Fibroblast of skin of back (primary cell): ENCODE data around the gene FRMPD1.

Source experiments
- DNase-seq: peaks from one replicate; pipeline ENCODE4 v3.0.0-alpha.2; 2013

FRMPD1 gene

DNA sequence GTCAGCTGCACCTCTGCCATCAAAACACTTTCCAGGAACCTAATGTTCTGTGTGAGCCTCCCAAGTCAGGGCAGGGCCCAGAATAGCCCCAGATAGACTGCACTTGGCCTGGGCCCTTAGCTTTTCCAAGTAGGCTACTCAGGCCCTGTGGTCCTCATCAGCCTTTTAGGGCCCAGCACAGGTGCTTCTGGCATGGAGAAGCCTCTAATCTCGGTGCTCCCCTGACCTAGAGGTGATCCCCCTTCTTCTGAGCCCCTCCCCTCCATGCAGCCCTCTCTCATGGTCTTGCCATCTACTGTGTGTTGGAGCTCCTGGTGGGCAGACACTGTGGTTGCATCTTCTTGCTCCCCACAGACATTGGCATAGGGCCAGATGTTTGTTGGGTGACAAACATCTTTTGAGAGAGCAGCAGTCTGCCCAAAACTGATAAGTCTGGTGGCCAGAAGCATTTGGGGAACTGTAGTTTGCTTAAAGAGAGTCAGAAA, 28.1 kb downstream of the FRMPD1 start:
- no peak for DNase-seq

DNA sequence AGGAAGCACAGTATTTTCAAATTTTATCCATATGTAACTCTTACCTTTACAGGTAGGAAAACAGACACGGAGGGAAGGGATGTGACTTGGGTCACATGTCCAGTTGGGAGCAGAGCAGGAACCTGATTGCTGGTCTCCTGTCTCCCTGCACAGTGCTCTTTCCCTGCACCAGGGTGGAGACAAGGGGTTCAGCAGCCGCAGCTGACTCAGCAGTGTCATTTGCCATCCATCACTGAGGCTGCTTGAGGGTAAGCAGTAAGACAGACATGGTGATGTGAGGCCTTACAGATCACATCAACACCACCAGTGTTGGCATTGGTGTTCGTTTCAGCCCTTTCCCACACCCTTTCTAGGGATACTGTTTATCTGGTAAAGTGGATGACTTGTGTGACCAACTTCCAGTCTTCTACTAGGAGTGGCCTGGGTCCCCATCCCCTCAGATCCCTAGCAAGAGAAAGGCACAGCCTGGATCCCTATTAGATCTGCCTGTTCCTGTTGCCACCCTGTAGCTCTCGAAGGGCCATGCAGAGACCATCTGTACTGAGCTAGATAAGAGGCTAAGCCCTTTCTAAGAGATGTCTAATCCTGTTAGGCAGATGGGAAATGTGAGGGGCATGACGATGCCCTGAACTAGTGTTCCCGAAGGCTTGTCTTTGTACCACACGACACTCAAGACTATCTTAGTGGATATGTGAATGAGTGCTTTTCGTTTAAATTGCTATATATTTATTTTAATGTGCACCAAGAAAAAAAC, 29.1 kb downstream of the FRMPD1 start:
- DNase-seq = no peak

DNA sequence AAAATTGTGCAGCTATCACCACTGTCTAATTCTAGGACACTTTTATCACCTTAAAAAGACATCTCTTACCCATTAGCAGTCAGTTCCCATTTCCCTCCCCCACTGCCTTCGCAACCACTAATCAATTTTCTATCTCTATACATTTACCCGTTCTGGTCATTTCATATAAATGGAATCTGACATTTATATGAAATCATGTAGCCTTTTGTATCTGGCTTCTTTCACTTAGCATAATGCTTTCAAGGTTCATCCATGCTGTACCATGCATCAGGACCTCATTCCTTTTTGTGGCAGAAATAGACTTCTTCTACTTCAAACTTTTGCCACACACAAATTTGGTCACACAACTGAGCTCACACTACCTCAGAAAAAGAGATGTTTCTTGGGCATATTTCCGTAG, 32.2 kb downstream of the FRMPD1 start:
- no peak for DNase-seq

DNA sequence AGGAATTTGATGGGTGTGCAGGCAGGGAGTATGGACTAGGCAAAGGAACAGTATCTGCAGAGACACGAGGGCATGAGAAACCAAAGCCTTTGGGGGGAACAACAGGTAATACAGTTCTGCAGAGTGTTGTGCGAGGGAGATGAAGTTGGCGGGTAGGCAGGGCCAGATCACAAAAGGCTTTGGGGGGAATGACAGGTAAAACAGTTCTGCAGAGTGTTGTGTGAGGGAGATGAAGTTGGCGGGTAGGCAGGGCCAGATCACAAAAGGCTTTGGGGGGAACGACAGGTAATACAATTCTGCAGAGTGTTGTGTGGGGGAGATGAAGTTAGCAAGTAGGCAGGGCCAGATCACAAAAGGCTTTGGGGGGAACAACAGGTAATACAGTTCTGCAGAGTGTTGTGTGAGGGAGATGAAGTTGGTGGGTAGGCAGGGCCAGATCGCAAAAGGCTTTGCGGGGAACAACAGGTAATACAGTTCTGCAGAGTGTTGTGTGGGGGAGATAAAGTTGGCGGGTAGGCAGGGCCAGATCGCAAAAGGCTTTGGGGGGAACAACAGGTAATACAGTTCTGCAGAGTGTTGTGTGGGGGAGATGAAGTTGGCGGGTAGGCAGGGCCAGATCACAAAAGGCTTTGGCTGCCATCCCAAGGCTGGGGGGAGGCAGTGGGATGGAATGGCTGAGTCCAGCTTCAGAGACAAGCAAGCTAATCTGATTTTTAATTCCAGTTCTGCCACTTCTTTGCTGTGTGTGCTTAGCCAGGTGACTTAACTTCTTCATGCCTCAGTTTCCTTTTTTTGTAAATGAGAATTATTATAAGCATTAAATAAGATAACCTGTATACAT, 33.0 kb downstream of the FRMPD1 start:
- no peak for DNase-seq

DNA sequence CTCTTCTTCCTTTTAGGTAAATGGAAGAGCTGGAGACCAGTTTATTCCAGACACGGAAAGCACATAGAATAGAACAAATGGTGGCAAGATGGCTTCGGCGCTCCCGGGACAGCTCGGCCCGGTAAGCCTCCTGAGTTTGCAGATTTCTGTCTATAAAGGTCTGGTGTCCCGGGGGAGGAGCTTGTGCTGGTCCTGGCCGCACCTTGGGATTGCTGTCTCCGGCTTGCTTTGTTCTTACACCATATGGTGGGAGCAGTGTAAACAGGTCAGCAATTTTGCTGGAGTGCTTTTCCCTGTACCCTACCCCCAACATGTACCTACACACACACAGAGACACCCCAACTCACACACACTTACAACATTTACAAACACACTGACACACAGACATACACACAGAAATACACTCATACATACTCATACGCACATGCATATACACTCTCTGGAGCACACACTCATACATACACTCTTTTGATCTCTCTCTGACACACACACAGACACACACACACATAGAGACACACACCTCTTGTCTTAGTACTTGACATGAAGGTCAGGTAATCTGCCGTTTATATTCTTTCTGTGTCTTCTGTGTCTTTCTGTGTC, 42.0 kb downstream of the FRMPD1 start:
- DNase-seq = no peak

DNA sequence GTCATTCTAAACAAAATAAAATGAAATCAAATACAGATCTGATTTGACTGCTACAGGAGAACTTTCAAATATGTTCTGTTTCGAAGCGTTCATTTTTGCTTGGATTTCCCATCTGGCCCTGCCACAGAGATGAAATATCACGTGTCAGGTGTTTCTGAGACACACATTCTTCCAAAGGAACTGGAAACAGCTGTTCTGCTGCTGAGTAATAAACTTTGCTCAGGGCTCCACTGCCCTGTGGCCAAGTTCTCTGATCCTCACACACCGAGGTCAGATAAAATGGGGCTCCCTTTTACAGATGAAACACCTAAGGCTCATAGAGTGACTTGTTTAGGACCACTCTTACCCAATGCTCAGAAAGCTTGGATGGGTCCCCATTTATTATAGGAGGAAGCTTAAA, 42.5 kb downstream of the FRMPD1 start:
- no peak for DNase-seq

GRCh38 chr9:37694355-37694754, 43.6 kb downstream of the FRMPD1 start:
- no peak for DNase-seq

DNA sequence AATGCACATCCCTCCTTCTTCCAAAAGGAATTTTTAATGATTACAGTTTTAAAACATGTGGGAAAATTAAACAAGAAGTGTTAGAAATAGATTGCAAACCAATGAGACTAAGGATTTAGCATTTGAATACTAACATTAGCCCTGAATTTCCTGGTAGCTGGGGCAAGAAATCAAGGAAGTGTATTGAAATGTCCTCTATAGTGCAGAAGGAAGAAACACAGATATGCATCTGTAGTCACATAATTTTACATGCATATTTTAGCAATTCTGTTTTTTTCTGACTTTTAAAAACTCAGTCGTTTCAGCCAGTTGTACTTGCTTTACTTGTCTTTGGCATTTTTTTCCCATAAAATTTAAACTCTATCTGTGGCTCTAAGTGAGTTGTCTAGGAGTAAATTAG, 45.8 kb downstream of the FRMPD1 start:
- DNase-seq = no peak

DNA sequence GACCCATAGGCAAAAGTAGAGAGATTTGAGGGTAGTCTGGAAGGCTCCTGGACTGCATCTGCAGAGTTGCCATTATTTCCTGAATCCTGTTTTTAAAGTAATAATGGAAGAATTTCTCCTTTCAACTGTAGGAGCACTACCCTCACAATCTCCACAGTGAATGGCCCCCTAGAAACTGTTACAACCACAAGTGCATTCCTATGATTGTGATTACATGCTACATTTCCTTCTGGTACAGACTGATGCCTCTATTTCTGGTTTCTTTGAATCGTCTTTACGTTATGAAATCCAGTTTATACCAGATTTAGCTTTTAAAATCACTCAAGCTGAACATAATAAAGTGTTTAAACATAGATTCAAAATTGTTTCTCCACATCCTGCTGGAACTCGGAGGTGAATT, 49.4 kb downstream of the FRMPD1 start:
- no peak for DNase-seq

- no peak for DNase-seq
Observed at GRCh38 chr9:37700900-37701299, 50.1 kb downstream of the FRMPD1 start.

GRCh38 chr9:37705787-37706186, 55.0 kb downstream of the FRMPD1 start:
- no peak for DNase-seq

GRCh38 chr9:37706290-37706689, 55.5 kb downstream of the FRMPD1 start:
- no peak for DNase-seq

DNA sequence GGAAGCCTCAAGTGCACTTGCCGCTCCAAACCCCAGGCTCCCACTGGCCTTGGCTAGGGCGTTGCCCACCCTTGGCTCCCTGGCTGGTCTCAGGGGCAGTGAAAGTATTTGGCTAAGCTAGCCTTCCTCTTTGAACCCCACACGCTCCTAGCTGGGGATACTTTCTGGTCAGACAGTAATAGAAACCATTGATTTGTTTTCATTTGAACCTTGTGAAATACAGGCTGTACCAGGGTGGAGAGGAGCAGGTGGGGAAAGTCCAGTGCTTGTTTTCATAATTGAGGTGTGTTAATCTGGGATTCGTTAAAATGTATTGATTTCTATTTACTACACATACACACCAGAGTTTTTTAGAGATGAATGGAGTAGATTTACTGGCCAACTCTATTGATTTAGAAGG, 57.0 kb downstream of the FRMPD1 start:
- DNase-seq = no peak

GRCh38 chr9:37710046-37710445, 59.3 kb downstream of the FRMPD1 start:
- DNase-seq = no peak

DNA sequence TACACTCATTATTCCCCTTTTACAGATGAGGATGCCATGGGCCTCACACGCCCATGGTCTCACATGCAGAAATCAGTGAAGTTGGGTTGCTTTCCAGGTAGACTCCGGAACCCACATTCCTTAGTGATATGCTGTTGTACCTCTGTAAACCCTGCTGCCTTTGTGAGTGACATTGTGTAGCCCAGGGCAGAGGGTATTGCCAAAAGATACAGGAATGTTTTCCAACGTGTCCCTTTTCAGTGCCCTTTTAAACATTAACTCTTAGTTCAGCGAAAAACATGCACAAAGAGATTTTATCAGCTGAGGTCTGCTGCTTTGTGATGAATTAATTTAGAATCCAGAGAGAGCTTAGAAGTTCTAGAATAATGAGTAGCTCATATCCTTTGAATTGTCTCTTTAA, 64.5 kb downstream of the FRMPD1 start:
- no peak for DNase-seq

- DNase-seq = no peak
Observed at GRCh38 chr9:37715991-37716505, 65.3 kb downstream of the FRMPD1 start.

GRCh38 chr9:37719526-37719925, 68.8 kb downstream of the FRMPD1 start:
- no peak for DNase-seq

DNA sequence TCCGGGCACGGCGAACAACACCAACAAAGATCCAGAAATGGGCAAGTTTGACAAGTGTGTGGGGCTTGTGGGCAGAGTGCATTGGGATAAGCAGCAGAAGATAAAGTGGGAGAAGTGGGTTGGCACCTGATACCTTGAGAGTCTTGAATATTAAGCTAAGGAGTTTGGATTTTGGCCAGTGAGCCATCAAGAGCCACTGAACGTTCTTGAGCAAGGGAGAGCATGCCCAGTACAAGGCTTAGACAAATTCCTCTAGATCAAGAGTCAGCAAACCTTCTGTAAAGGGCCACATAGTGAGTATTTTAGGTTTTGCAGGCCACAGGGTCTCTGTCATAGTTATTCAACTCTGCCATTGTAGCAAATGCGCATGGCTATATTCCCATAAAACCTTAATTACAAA, 76.3 kb downstream of the FRMPD1 start:
- no peak for DNase-seq

- DNase-seq = no peak
Observed at GRCh38 chr9:37729499-37729898, 78.7 kb downstream of the FRMPD1 start.

DNA sequence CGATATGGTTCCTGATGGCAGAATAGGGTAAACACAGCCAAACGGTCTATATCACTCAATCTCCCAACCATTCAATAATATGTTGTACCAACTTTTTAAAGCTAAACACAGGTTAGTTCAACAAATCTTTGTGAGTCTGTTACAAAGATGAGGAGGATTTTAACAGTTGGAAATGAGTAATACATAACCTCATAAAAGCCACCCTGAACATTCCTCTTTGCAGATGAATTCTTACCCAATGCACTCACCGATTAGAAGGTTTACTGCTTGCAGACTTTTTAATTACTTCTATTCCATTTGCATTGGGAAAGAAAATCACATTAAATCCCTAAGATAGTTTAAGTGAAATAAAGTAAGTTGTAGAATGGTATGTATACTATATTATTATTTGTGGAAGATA, 79.5 kb downstream of the FRMPD1 start:
- no peak for DNase-seq

GRCh38 chr9:37730839-37731238, 80.1 kb downstream of the FRMPD1 start:
- DNase-seq = no peak

- DNase-seq = no peak
Observed at GRCh38 chr9:37732086-37732741, 81.5 kb downstream of the FRMPD1 start.

DNA sequence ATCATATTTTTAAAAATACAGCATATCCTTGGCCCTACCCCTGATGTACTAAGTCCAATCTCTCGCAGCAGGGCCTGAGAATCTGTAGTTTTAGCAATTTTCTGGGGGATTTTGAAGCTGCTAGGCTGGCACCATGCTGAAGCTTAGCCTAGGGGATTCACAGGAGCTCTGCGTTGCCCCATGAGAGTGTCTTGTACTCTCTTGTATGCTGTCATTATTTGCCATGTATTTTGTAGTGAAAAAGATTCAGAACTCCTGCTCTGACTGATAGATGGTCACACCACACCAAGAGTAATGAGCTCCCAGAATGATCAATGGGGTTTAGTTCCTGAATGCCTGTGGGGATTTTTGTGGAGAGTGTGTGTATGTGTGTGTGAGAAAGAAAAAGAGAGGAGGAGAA, 82.2 kb downstream of the FRMPD1 start:
- DNase-seq = no peak
